Activated CD8-positive, alpha-beta T cell treated with anti-CD3 and anti-CD28 coated beads, Interleukin-2, amount 10 ng/mL, durations not matched to agents 7 days and 5 days (primary cell): ENCODE results near the gene PPP2R2B. TPM values are rescaled to one million over a fixed set of nuclear protein-coding genes. Genes with fewer than 3 reads are reported as not detected.

ENCODE experiments used
- ATAC-seq: fragments of 150-1000 bp; cut with Tn5 transposase; one replicate; pipeline ENCODE4 v1.10.0; 2021; ENCODE audit warnings: moderate library complexity
- CTCF ChIA-PET: fragments of 350-600 bp; sonication (Branson Sonifier 250); formaldehyde crosslinking; loops from one replicate; lab custom pipeline; 2021; ENCODE audit warnings: antibody characterized with exemption; lab: Charles Lee
- POLR2A ChIA-PET: fragments of 350-600 bp; sonication (Branson Sonifier 250); formaldehyde crosslinking; loops from one replicate; lab custom pipeline; 2021; ENCODE audit warnings: antibody characterized with exemption; lab: Charles Lee
- DNase-seq: peaks from one replicate; pipeline ENCODE4 v3.0.0-alpha.2; 2020
- H3K27ac Mint-ChIP-seq: one replicate; pipeline ENCODE4 v1.8.0; 2021; ENCODE audit warnings: mild to moderate bottlenecking, mixed read lengths
- H3K27me3 Mint-ChIP-seq: one replicate; pipeline ENCODE4 v1.8.0; 2021; ENCODE audit warnings: low read depth, mixed read lengths
- H3K36me3 Mint-ChIP-seq: one replicate; pipeline ENCODE4 v1.8.0; 2021; ENCODE audit warnings: low read depth, mixed read lengths
- H3K4me1 Mint-ChIP-seq: one replicate; pipeline ENCODE4 v1.8.0; 2021; ENCODE audit warnings: low read depth, mixed read lengths
- H3K4me3 Mint-ChIP-seq: one replicate; pipeline ENCODE4 v1.8.0; 2021; ENCODE audit warnings: mild to moderate bottlenecking, mixed read lengths
- H3K9me3 Mint-ChIP-seq: one replicate; pipeline ENCODE4 v1.8.0; 2022; ENCODE audit warnings: mixed read lengths; ENCODE audit not compliant: insufficient read depth
- total RNA-seq, 2 experiments: library from RNA; stranded (reverse); gene quantifications; one replicate each; pipeline ENCODE4 v1.2.3, GENCODE V29; 2021

Gene PPP2R2B
- total RNA-seq, 2 experiments from 2014 or later: 2.0 to 3.0 TPM

DNA sequence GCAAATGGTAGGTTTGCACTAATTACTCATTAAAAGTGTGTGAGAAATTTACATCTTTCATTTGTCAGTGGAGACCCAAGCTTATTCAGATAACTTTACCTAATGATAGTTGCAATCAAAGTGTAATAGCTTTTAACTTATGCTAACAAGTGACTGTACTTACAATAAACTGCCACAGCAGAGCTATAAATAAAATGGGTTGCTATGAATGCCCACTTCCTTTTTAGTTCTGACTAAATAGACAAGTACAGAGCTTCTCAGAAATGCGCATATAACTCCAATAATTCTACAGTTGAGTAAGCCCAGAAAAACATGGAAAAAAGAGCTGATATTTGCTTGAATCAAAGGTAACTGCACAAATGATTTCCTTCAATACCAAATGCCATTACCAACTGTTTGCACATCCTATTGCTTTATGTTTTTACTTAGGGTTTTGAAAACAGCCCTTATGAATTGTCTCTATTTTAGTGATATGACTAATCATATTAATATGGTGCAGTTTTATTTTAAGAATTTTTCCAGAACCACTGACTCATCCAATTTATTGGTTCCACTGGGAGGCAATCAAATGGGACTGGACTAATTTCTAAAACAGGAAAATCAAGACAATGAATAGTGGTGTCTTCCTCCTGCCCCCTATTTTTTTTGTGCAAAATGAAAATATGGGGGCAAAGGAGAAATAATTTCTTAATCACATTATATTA is 84.1 kb downstream of the PPP2R2B start:
- peak overlapping the region; percentile 32 for H3K4me3 Mint-ChIP-seq
- ChIA-PET POLR2A (interaction anchor here (1.1 kb wide), 1 partner anchor 42 kb away, joined by 6 read pairs; no protein-coding TSS in a partner anchor), CTCF (interaction anchor here (0.8 to 1.3 kb wide), 7 partner anchors 9 to 261 kb away, joined by 3 to 5 read pairs (median 4); no protein-coding TSS in a partner anchor)
- DNase-seq (no peak), ATAC-seq (peak; percentile 69)
- no peaks in the 10 kb centered on the region for H3K36me3 Mint-ChIP-seq
- peaks cover 6% of the 10 kb centered on the region for H3K27me3 Mint-ChIP-seq
- peak overlapping the region; percentile 66 for H3K27ac Mint-ChIP-seq
- no peaks in the 10 kb centered on the region for H3K9me3 Mint-ChIP-seq
- peaks cover 38% of the 10 kb centered on the region for H3K4me1 Mint-ChIP-seq

DNA sequence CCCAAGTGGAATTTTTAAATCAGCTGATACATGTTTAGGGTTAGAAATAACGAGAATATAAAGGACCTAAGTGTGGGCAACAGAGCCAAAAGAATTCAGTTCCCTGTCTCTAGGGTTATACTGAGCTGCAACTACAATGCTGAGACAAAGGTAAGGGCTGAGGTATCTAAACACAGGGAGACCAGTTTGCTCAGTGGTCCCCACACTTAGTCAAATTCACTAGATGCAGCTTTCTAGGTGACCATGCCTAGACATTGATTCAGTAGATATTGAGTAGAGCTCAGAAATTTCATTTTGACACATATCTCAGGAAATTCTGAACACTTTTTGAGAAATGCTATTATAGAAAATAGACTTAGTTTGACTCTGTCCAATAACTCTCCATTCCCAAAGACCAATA is 84.8 kb downstream of the PPP2R2B start:
- no peak for ATAC-seq

DNA sequence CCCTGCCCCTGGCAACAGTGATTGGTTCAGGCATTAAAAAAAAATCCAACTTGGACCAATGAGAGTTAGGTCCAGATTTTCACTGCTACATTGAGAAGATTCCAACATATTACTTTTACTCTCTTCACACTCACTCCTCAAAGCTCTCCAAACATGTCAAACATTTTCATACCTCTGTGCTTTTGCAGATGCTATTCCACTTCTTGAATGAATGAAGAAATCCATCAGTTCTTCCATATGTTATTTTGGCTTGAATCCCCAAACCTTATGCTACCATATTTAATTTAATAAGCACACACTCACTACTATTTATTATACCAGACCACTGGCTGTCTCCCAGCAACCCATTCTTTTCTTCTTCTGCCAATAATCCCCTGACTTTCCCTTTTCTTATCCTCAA is 87.1 kb downstream of the PPP2R2B start:
- Mint-ChIP-seq H3K27ac (no peak overlapping the region), H3K27me3 (no peaks in the 10 kb centered on the region), H3K4me3 (no peak overlapping the region), H3K4me1 (peaks cover 32% of the 10 kb centered on the region), H3K36me3 (no peaks in the 10 kb centered on the region), H3K9me3 (no peaks in the 10 kb centered on the region)
- no peak for ATAC-seq
- POLR2A ChIA-PET: no interaction called here
- CTCF ChIA-PET: no interaction called here
- no peak for DNase-seq

More for the DNA sequence above, 84.8 kb downstream of the PPP2R2B start:
- Mint-ChIP-seq H3K36me3 (no peaks in the 10 kb centered on the region), H3K27ac (peak overlapping the region; percentile 66), H3K9me3 (no peaks in the 10 kb centered on the region), H3K4me3 (peak overlapping the region; percentile 32), H3K27me3 (peaks cover 3% of the 10 kb centered on the region), H3K4me1 (peaks cover 31% of the 10 kb centered on the region)
- ChIA-PET POLR2A (interaction anchor here (1.1 kb wide), 1 partner anchor 41 kb away, joined by 6 read pairs; no protein-coding TSS in a partner anchor), CTCF (interaction anchor here (0.8 to 1.3 kb wide), 7 partner anchors 8 to 260 kb away, joined by 3 to 5 read pairs (median 4); no protein-coding TSS in a partner anchor)
- no peak for DNase-seq

DNA sequence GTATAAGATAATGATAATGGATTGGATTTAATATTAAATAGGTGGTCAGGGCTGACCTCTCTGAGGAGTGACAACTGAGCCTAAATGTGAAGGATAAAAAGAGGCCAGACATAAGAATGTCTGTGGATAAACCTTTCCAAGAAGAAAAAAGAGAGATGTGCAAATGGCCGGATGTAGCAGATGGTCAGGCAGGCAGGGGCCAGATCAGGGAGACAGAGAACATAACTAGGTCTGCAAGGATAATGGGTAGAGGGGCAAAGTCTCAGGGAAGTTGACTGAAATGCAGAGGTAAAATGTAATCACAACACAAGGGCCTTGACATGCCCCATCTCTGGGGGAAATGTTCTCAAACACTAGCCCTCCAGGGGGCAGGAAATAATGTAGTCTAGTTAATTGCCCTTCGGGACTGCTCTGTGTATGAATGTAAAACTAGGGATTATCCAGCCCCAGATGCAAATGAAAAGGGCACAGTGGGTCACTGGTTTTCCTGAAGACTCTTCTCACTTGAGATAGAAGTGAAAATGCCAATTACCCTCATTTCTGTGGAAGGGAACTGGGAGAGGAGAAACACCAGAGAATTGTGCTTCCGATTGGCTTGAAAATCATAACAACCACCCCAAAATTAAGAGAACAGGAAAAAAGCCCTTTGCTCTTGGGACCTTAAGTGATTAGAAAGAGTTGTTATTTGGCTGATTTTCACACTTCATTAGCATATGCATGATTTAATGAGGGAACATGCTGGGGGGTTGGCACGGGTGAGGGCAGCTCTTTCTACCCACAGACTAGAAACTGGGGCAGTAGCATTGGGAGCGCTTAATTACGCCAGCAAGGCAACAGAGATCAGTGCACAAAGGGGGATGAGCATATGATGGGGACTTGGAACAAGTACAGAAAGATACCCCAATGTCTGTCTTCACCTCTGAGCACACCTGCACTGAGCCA is 88.6 kb downstream of the PPP2R2B start:
- DNase-seq (no peak), ATAC-seq (no peak)
- peaks cover 28% of the 10 kb centered on the region for H3K4me1 Mint-ChIP-seq
- no peak overlapping the region for H3K27ac Mint-ChIP-seq
- no peaks in the 10 kb centered on the region for H3K27me3 Mint-ChIP-seq
- no peaks in the 10 kb centered on the region for H3K36me3 Mint-ChIP-seq
- no peak overlapping the region for H3K4me3 Mint-ChIP-seq
- POLR2A ChIA-PET: no interaction called here
- H3K9me3 Mint-ChIP-seq: no peaks in the 10 kb centered on the region
- CTCF ChIA-PET: no interaction called here

DNA sequence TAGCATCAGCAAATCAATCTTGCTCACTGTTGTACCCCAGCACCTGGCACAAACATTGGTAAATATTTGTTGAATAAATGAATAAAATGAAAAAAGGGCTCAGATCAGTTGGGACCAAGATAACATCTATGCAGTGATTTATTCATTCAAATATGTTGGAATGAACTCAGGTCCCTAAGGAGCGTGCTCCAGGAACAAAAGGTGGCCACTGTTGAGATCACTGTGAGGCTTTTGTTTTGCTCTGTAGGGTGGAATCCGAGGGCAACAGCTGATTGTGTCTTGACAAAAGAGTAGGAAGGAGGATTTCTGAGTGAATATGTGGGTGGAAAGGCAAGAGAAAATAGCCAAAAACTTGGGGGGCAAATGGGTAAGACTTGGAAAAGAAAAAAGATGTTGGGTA is 89.7 kb downstream of the PPP2R2B start:
- ChIA-PET CTCF (no interaction called here), POLR2A (no interaction called here)
- DNase-seq (no peak), ATAC-seq (no peak)
- peaks cover 22% of the 10 kb centered on the region for H3K4me1 Mint-ChIP-seq
- H3K9me3 Mint-ChIP-seq: no peaks in the 10 kb centered on the region
- no peak overlapping the region for H3K4me3 Mint-ChIP-seq
- no peaks in the 10 kb centered on the region for H3K36me3 Mint-ChIP-seq
- no peaks in the 10 kb centered on the region for H3K27me3 Mint-ChIP-seq
- H3K27ac Mint-ChIP-seq: no peak overlapping the region

DNA sequence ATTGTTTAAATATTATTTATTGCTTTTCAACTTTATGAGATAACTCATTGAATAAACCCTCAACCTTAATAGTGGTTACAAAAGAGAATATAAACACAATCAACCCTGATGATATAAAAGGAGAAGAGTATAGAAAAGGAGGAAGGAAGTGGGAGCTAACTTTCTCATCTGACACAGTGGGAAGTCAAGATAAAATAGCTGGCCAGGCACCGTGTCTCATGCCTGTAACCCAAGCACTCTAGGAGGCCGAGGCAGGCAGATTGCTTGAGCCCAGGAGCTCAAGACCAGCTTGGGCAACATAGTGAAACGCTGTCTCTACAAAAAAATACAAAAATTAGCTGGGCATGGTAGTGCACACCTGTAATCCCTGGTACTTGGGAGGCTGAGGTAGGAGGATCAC is 93.5 kb downstream of the PPP2R2B start:
- Mint-ChIP-seq H3K4me1 (peaks cover 10% of the 10 kb centered on the region), H3K9me3 (no peaks in the 10 kb centered on the region), H3K4me3 (no peak overlapping the region), H3K27ac (no peak overlapping the region), H3K27me3 (no peaks in the 10 kb centered on the region), H3K36me3 (peaks cover 2% of the 10 kb centered on the region)
- no peak for ATAC-seq
- POLR2A ChIA-PET: no interaction called here
- CTCF ChIA-PET: interaction anchor here (1.0 to 1.1 kb wide), 2 partner anchors 9 to 14 kb away, joined by 4 read pairs; no protein-coding TSS in a partner anchor
- DNase-seq: no peak

DNA sequence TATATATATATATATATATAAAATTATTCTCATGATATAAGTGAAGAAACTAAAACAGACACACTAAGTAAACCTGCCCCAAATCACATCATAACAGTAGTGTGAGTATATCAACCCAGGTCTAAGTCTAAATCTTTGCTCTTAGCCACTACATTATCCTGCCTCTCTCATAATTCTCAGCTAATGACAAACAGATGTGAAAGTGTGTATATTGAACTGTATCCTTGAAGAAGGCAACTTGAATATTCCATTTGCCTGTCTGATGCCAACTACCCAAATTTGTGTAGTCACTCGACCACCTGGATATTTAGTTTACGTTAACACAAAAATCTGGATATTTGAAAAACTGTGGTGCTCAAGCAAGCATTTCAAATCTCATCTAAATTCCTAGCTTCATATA is 97.4 kb downstream of the PPP2R2B start:
- no peak for ATAC-seq
- ChIA-PET CTCF (no interaction called here), POLR2A (no interaction called here)
- Mint-ChIP-seq H3K27ac (no peak overlapping the region), H3K9me3 (no peaks in the 10 kb centered on the region), H3K4me1 (peaks cover 7% of the 10 kb centered on the region), H3K36me3 (peaks cover 2% of the 10 kb centered on the region), H3K27me3 (no peaks in the 10 kb centered on the region), H3K4me3 (no peak overlapping the region)
- no peak for DNase-seq

DNA sequence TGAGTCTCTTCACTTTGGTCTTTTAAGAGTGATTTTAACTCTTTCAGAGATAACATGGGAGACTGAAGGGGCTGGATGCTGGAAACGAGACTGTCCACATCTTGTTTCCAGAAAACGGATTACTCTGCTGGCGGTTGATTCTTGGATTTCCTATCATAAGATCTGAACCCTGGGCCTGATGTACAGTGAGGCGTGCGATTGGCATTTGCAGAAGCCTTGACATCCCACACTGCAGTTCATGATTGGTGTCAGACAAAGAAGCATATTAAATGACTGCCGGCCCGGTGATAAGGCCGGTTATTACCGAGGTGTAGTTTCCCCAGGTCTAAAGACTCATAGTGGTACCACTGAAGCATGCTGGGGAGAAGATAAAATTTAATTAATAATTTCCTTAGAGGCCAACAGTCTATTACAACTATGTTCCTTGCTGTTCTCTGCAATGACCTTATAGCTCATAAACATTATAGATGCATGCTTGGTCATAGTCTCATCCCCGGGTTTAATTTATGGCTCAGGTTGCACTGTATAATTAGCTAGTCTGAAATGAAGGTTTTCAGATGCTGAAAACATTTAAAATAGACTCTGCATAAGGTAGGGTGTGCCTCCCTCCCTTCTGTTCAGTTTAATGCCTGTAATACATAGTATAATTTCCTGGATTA is 99.2 kb downstream of the PPP2R2B start:
- DNase-seq (no peak), ATAC-seq (no peak)
- Mint-ChIP-seq H3K27ac (no peak overlapping the region), H3K4me3 (no peak overlapping the region), H3K27me3 (no peaks in the 10 kb centered on the region), H3K36me3 (peaks cover 2% of the 10 kb centered on the region), H3K4me1 (no peaks in the 10 kb centered on the region), H3K9me3 (no peaks in the 10 kb centered on the region)
- CTCF ChIA-PET: no interaction called here
- POLR2A ChIA-PET: no interaction called here

DNA sequence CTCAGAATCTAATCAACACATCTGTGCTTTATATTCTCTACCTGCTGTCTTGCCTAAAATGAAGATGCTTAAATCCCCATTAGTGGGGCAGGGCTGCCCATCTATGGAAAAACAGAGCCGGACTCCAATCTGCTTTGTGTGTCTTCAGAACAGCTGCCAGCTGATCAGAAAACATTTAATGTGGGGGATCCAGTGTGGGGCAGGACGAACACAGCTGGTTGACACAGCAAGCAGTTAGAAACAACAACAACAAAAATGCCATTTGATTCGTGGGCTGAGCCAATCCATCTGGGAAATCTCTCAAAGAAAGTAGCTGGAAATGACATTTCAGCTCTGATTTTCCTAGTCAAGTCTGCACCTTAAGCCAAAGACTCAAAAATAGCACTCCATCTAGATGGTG is 99.8 kb downstream of the PPP2R2B start:
- no peak overlapping the region for H3K4me3 Mint-ChIP-seq
- no peaks in the 10 kb centered on the region for H3K27me3 Mint-ChIP-seq
- peaks cover 2% of the 10 kb centered on the region for H3K36me3 Mint-ChIP-seq
- no peaks in the 10 kb centered on the region for H3K4me1 Mint-ChIP-seq
- no peaks in the 10 kb centered on the region for H3K9me3 Mint-ChIP-seq
- ATAC-seq (no peak), DNase-seq (no peak)
- ChIA-PET POLR2A (no interaction called here), CTCF (no interaction called here)
- no peak overlapping the region for H3K27ac Mint-ChIP-seq

DNA sequence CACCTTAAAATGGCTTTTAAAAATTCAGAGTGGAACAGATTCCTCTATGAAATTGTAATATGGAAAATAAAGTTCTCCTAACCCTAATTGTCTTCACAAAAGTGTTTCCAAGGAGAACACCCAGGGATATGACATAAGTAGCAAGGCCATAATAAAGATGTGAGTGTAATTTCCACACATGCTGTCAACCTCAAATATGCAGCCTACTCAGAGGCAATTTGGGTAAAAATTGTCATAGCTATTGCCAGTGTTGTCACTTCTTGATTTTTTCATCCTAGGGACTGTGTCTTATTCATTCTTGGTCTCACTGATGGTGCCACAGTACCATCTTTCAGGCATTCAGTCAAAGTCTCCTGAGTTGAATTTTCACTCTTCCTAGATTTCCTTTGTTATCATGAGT is 100.3 kb downstream of the PPP2R2B start:
- H3K9me3 Mint-ChIP-seq: no peaks in the 10 kb centered on the region
- CTCF ChIA-PET: interaction anchor here (0.6 kb wide), 1 partner anchor 106 kb away, joined by 3 read pairs; no protein-coding TSS in a partner anchor

DNA sequence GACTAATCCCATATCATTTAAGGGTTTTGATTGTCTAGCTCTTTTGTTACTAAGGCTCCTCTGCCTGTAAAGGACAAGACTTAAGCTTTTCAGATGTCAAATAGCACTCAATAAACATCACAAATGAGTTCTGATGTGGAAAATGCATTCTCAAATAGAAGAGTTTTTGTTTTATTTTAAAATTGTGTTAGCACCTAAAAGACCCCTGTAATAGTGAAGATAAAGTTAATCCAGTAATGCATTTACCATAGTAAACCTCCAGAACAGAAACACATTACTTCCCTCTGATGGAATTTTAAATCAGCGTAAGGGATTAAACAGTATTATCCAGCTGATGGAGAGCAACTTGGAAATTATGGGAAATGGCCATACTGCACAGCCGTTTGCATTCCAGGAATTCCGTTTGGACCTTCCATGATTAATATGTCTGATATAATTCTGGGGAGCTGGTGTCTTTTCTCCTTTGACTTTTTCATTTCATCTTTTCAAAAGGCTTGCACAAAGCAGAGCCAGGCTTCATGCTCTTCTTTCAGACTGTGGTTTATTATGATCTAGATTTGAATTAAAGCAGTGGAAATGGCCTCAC is 105.6 kb downstream of the PPP2R2B start:
- no peaks in the 10 kb centered on the region for H3K4me1 Mint-ChIP-seq
- DNase-seq (no peak), ATAC-seq (no peak)
- no peak overlapping the region for H3K27ac Mint-ChIP-seq
- H3K27me3 Mint-ChIP-seq: peaks cover 2% of the 10 kb centered on the region
- no peak overlapping the region for H3K4me3 Mint-ChIP-seq
- ChIA-PET POLR2A (no interaction called here), CTCF (no interaction called here)
- H3K9me3 Mint-ChIP-seq: no peaks in the 10 kb centered on the region
- no peaks in the 10 kb centered on the region for H3K36me3 Mint-ChIP-seq

More for the DNA sequence above, 100.3 kb downstream of the PPP2R2B start:
- peaks cover 2% of the 10 kb centered on the region for H3K36me3 Mint-ChIP-seq
- ATAC-seq (no peak), DNase-seq (no peak)
- H3K4me3 Mint-ChIP-seq: no peak overlapping the region
- no peaks in the 10 kb centered on the region for H3K27me3 Mint-ChIP-seq
- POLR2A ChIA-PET: no interaction called here
- H3K4me1 Mint-ChIP-seq: no peaks in the 10 kb centered on the region
- H3K27ac Mint-ChIP-seq: no peak overlapping the region
